Vagina (tissue), 2 donors: Measurements from ENCODE around the gene NPRL2. TPM values are rescaled to one million over a fixed set of nuclear protein-coding genes. Genes with fewer than 3 reads are reported as not detected.

Experiments
- DNase-seq, 2 donors: peaks; one replicate each; pipeline ENCODE4 v3.0.0-alpha.2; 2017; ENCODE audit errors: extremely low spot score in 2 of 2
- H3K27ac ChIP-seq: fragments of 200-600 bp; sonication (generic); one replicate; pipeline ENCODE4 v1.5.1; 2019
- H3K27me3 ChIP-seq: fragments of 200-600 bp; sonication (generic); one replicate; pipeline ENCODE4 v1.5.1; 2019
- H3K36me3 ChIP-seq, 2 donors: fragments of 200-600 bp; sonication (generic); one replicate each; pipeline ENCODE4 v1.5.1; 2017 to 2019
- H3K4me1 ChIP-seq: fragments of 200-600 bp; sonication (generic); one replicate; pipeline ENCODE4 v1.5.1; 2019
- H3K4me3 ChIP-seq, 2 donors: fragments of 200-600 bp; sonication (generic); 1 replicate in 1 of 2; 2 replicates in 1 of 2; pipeline ENCODE4 v1.5.1; 2016 to 2019
- H3K9me3 ChIP-seq: fragments of 200-600 bp; sonication (generic); one replicate; pipeline ENCODE4 v1.5.1; 2019
- POLR2A ChIP-seq, 2 donors: fragments of 450-650 bp; IDR thresholded peaks; one replicate each; pipeline ENCODE4 v1.6.1; 2017; ENCODE audit warnings: antibody characterized with exemption in 2 of 2, mild to moderate bottlenecking in 2 of 2, moderate library complexity in 2 of 2
- POLR2AphosphoS5 ChIP-seq, 2 donors: sonication (generic); formaldehyde crosslinking; IDR thresholded peaks; one replicate each; pipeline ENCODE4 v1.9.0; 2017; ENCODE audit warnings: antibody characterized with exemption in 2 of 2, mild to moderate bottlenecking in 2 of 2, low read depth in 1 of 2; ENCODE audit not compliant: insufficient read depth in 1 of 2
- intact Hi-C: fragments of 100-400 bp; cut with DNase I; formaldehyde crosslinking; loops from one replicate; pipeline ENCODE4 v1.15.1; 2023
- total RNA-seq: library from RNA; depleted of rRNA; stranded (reverse); fragments of >200 nt; gene quantifications from one replicate; pipeline ENCODE4 v1.2.3, GENCODE V29; 2016
- TF ChIP-seq, protein P1 (sequence below), 3 experiments: fragments of 450-650 bp in 2 of 3; fragments of 200-600 bp in 1 of 3; sonication (generic) in 1 of 3; IDR thresholded peaks; one replicate each; pipeline ENCODE4 v1.5.1; 2017 to 2019; ENCODE audit warnings: antibody characterized with exemption in 3 of 3, mild to moderate bottlenecking in 2 of 3, moderate library complexity in 2 of 3

The NPRL2 gene
- total RNA-seq, 1 donor from 2014 or later = 17.2 TPM

GRCh38 chr3:50327943-50328691 lies 22.5 kb downstream of the NPRL2 start, which contains the start of gene TUSC2:
Gene TUSC2, minus strand, starts transcription at chr3:50328223. Its CDS starts 124 bp downstream, at chr3:50328099.
- Histone ChIP-seq H3K27me3 (no peaks in the 10 kb centered on the region), H3K9me3 (no peaks in the 10 kb centered on the region), H3K4me1 (peaks cover 28% of the 10 kb centered on the region), H3K27ac (peak within 1 kb of the TSS; percentile 63), H3K36me3 (peaks cover 0 to 38% of the 10 kb centered on the region in 2 donors), H3K4me3 (peak within 1 kb of the TSS; percentile 83 to 94)
- DNase-seq = no peak
- intact Hi-C loops = no loop called here
- TF ChIP-seq, protein P1, sequence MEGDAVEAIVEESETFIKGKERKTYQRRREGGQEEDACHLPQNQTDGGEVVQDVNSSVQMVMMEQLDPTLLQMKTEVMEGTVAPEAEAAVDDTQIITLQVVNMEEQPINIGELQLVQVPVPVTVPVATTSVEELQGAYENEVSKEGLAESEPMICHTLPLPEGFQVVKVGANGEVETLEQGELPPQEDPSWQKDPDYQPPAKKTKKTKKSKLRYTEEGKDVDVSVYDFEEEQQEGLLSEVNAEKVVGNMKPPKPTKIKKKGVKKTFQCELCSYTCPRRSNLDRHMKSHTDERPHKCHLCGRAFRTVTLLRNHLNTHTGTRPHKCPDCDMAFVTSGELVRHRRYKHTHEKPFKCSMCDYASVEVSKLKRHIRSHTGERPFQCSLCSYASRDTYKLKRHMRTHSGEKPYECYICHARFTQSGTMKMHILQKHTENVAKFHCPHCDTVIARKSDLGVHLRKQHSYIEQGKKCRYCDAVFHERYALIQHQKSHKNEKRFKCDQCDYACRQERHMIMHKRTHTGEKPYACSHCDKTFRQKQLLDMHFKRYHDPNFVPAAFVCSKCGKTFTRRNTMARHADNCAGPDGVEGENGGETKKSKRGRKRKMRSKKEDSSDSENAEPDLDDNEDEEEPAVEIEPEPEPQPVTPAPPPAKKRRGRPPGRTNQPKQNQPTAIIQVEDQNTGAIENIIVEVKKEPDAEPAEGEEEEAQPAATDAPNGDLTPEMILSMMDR (IDR thresholded peaks at IDR 0.05) = no peak
- TF ChIP-seq POLR2A (IDR thresholded peaks at IDR 0.05) (peak in 1 of 2 donors; percentile 5), POLR2AphosphoS5 (IDR thresholded peaks at IDR 0.05; ENCODE audit: insufficient read depth in 1 of 2, low read depth in 1 of 2) (peak; percentile 85 to 97)

DNA sequence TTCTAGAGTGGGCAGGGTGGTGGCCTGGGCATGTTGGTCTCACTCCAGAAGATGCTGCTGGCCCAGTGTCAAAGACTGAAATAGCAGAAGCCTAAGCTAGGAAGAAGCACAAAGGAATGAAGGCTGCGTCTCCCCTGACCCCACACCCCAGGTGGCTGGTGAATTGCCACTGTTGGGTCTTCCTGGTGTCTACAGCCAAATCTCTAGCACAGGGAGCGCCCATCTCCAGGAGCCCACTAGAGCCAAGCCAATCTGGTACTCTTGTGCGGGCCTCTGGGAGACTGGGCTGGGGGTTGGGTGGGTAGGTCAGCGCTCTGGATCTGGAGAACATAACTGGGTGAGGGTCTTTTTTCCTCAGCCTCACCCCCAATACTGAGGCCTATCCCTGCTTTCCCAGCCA lies 23.4 kb downstream of the NPRL2 start:
- no peaks in the 10 kb centered on the region for H3K9me3 ChIP-seq
- no peak for DNase-seq
- H3K4me3 ChIP-seq = peak overlapping the region; percentile 83 to 94
- peaks cover 0 to 37% of the 10 kb centered on the region in 2 donors for H3K36me3 ChIP-seq
- no peak for TF ChIP-seq POLR2A (IDR thresholded peaks at IDR 0.05)
- intact Hi-C loops = no loop called here
- peak overlapping the region; percentile 63 for H3K27ac ChIP-seq
- no peaks in the 10 kb centered on the region for H3K27me3 ChIP-seq
- H3K4me1 ChIP-seq = peaks cover 30% of the 10 kb centered on the region

GRCh38 chr3:50326182-50326541 lies 24.4 kb downstream of the NPRL2 start:
- H3K4me3 ChIP-seq = no peak overlapping the region
- intact Hi-C loops = no loop called here
- peaks cover 35% of the 10 kb centered on the region for H3K4me1 ChIP-seq
- H3K27ac ChIP-seq = no peak overlapping the region
- no peak for DNase-seq
- peaks cover 0 to 28% of the 10 kb centered on the region in 2 donors for H3K36me3 ChIP-seq
- TF ChIP-seq, protein P1 (IDR thresholded peaks at IDR 0.05) = no peak
- TF ChIP-seq POLR2A (IDR thresholded peaks at IDR 0.05) = no peak
- TF ChIP-seq POLR2AphosphoS5 (IDR thresholded peaks at IDR 0.05; ENCODE audit: insufficient read depth in 1 of 2, low read depth in 1 of 2) = no peak
- no peaks in the 10 kb centered on the region for H3K9me3 ChIP-seq
- no peaks in the 10 kb centered on the region for H3K27me3 ChIP-seq

GRCh38 chr3:50325497-50326181 lies 24.9 kb downstream of the NPRL2 start:
- TF ChIP-seq POLR2A (IDR thresholded peaks at IDR 0.05) (no peak), POLR2AphosphoS5 (IDR thresholded peaks at IDR 0.05; ENCODE audit: insufficient read depth in 1 of 2, low read depth in 1 of 2) (no peak)
- TF ChIP-seq, protein P1 (IDR thresholded peaks at IDR 0.05) = no peak
- Histone ChIP-seq H3K9me3 (no peaks in the 10 kb centered on the region), H3K27ac (no peak overlapping the region), H3K27me3 (no peaks in the 10 kb centered on the region), H3K4me1 (peaks cover 36% of the 10 kb centered on the region), H3K4me3 (no peak overlapping the region), H3K36me3 (peaks cover 0 to 23% of the 10 kb centered on the region in 2 donors)
- no peak for DNase-seq
- intact Hi-C loops = no loop called here

GRCh38 chr3:50325113-50325480 lies 25.5 kb downstream of the NPRL2 start:
- Histone ChIP-seq H3K36me3 (peaks cover 0 to 17% of the 10 kb centered on the region in 2 donors), H3K27me3 (no peaks in the 10 kb centered on the region), H3K4me3 (no peak overlapping the region), H3K27ac (no peak overlapping the region), H3K4me1 (peaks cover 42% of the 10 kb centered on the region), H3K9me3 (no peaks in the 10 kb centered on the region)
- intact Hi-C loops = no loop called here
- TF ChIP-seq POLR2AphosphoS5 (IDR thresholded peaks at IDR 0.05; ENCODE audit: insufficient read depth in 1 of 2, low read depth in 1 of 2) = no peak
- no peak for DNase-seq
